ENCODE results near the gene SAMD14. TPM values are rescaled to one million over a fixed set of nuclear protein-coding genes. Genes with fewer than 3 reads are reported as not detected.
A peak's percentile ranks its signal among the peaks of the same experiment; 100 is the strongest.

SAMD14 gene
- total RNA-seq, 1 donor from 2014 or later = 2.3 TPM

DNA sequence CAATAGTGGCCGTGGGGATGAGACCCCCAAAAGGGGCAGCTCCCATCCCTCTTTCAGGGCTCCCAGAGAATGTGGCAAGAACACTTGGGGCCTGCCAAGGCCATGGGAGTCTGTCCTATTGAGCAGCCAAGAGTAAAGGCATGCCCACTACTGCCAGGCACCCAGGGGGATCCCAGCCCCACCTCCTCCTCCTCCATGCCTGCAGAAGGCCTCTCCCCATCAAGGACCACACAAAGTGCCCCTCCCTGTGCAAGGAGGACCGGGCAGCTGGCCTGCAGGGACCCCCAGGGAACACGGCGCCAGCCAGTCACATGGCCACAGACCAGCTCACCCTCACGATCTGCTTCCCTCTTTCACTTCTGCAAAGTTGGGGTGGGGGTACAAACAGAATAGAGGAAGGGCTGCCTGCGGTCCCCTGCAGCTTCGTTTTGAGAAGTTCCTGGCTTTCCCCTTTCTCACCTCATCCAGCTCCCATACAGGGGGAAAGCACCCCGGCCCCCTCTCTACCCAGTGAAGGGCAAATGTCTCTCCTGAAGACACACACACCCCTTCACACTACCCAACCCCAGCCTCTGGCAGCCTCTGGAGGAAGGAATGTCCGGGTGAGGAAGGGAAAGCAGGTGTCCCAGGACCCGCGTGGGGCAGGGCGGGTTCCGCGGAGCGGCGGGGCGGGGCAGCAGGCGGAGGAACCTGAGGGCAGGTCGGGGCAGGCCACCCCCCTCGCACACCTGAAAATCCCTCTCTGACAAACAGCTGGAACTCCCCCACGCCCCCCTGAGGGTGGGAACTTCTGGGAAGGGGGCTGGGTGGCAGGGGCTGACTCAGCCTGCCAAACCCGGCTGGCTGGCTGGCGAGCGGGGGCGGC lies 18.5 kb upstream of the SAMD14 start:
- DNase-seq (ENCODE audit: low read depth) = no peak

DNA sequence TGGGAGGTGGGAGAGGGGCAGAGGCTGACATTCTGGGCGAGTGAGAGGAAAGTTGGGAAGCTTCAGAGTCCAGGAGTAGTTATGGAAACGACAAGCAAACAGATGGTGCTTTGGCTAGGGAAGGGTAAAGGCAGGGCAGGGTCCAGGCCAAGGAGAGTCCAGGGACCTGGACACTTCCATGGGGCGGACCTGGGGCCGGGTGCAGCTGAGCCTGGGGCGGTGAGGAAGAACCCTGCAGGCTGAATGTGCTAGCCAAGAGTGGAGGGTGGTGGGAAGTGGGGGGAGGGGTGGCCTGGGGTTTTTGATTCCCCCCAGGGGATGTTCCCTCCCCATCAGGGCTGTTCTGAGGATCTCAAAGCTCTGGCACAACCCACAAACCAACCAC lies 17.9 kb upstream of the SAMD14 start:
- no peak for DNase-seq (ENCODE audit: low read depth)

- no peak for DNase-seq (ENCODE audit: low read depth)
Measured at GRCh38 chr17:50146927-50147665, 17.1 kb upstream of the SAMD14 start.

GRCh38 chr17:50146230-50146926 lies 16.4 kb upstream of the SAMD14 start:
- DNase-seq (ENCODE audit: low read depth) = no peak

DNA sequence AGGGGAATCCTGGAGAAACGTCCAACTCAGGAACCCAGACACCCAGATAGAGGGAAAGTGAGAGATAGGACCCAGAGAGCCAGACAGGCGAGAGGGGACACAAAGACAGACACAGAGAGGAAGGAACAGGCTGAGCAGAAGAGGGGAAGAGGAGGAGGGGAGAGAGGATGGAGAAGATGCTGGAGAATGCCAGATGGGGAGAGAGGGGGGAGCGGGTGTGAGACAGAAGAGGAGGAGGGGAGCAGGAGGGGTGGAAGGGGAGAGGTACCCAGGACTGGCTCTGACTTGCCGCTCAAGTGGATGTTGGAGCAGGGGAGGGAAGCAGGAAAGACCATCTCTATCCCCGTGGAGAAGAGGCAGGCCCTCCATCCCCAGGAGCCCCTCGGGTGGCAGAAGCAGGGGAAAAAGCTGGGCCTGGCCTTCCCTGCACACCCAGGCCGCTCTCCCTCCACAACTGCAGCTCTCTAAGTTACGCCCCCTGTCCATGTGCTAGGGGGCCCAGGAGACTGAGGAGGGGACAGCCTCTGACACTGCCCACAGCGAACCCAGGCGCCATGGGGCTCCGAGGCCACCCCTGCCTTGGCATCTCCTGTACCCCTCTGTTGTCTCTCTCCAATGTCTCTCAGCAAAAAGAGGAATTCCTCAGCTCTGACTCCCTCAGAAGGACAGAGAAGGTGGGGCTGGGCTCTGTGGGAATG lies 15.7 kb upstream of the SAMD14 start:
- no peak for DNase-seq (ENCODE audit: low read depth)

DNA sequence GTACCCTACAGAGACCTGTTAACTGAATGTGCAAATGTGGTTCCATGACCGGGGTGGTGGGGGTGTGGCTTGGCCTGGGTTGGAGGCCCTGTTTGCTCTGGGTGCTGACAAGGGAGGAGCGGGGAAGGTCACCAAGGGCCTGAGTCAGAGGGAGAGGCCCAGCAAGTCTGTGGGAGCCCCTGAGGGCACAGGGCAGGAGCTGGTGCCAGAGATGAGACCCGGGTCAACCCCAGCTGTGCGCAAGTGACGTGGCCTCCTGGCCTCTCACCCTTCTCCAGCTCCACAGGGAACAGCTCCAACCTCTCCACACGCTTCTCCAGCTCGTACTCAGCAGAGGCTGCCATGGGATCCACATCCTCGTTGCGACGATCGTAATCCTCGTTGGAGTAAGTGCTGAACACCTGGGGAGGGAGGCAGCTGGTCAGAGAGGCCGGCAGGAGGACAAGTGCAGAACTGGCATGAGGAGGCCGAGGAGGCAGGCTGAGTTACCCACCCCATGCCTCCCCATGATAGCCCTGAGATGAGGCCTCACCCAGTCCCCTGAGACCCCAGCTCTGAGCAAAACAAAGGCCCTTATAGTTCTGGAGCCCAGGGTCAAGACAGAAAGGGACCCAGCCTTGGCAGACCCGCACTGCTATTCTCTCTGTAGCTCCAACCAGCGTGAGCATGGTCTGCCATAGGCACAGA lies 15.0 kb upstream of the SAMD14 start:
- no peak for DNase-seq (ENCODE audit: low read depth)

- DNase-seq (ENCODE audit: low read depth) = no peak
Measured at GRCh38 chr17:50144355-50144754, 14.4 kb upstream of the SAMD14 start.

DNA sequence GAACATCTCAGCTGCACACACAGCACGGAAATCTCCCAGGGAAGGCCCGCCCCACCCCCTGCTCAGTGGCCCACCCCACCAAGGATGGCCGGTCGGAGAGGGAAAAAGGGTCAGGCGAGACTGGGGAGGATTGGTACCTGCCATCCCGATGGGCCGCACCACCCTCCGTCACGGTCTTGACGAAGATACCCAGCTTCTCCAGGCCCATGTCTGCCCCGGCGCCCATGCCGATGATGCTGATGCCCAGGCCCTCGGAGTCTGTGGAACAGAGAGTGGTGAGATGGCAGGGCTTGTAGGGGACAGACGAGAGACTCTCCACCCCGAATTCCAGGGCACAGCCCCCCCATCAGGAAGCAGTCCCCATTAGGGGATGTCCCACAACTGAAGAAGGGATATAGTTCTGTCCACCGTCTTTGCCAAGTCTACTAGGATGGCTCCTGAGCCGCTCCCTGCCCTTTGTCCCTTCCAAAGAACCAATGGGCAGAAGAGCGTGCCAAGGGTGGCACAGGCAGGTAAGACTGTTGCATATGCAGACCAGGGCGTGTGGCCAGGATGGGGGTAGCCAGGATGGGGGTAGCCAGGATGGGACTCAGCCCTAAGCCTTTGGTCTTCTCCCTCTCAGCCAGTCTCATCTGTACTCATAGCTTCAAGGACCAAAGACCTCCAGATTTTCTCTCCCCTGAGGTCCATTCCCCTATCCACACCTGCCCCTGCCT lies 13.7 kb upstream of the SAMD14 start:
- no peak for DNase-seq (ENCODE audit: low read depth)

- DNase-seq (ENCODE audit: low read depth) = no peak
Measured at GRCh38 chr17:50141745-50142110, 11.8 kb upstream of the SAMD14 start.

DNA sequence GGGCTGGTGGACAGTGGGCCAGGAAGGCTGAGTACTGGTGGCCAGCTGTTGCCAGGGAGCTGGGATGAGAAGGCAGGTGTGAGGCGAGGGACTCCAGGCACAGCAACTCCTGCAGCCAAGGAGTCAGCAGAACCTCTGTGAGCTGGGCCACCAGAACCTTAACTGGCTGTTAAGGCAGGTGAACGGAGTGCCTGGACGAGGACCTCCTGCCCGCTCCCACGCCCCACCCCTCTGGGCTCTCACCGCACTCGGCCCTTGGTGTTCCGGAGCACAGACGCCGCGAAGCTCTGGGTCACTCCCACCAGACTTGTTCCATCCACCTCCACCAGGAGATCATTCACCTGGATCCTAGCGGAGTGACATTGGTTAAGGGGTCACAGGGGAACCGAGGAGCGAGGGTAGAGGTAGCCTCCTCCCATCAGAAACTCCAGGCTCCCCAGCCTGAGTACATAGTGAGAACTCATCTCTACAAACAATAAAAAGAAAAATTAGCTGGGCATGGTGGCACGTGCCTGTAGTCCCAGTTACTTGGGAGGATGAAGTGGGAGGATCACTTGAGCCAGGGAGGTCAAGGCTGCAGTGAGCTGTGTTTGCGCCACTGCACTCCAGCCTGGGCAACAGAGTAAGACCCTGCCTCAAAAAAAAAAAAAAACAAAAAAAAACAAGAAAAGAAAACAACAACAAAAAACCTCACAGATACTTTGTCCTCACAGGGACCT lies 11.2 kb upstream of the SAMD14 start:
- DNase-seq (ENCODE audit: low read depth) = no peak

DNA sequence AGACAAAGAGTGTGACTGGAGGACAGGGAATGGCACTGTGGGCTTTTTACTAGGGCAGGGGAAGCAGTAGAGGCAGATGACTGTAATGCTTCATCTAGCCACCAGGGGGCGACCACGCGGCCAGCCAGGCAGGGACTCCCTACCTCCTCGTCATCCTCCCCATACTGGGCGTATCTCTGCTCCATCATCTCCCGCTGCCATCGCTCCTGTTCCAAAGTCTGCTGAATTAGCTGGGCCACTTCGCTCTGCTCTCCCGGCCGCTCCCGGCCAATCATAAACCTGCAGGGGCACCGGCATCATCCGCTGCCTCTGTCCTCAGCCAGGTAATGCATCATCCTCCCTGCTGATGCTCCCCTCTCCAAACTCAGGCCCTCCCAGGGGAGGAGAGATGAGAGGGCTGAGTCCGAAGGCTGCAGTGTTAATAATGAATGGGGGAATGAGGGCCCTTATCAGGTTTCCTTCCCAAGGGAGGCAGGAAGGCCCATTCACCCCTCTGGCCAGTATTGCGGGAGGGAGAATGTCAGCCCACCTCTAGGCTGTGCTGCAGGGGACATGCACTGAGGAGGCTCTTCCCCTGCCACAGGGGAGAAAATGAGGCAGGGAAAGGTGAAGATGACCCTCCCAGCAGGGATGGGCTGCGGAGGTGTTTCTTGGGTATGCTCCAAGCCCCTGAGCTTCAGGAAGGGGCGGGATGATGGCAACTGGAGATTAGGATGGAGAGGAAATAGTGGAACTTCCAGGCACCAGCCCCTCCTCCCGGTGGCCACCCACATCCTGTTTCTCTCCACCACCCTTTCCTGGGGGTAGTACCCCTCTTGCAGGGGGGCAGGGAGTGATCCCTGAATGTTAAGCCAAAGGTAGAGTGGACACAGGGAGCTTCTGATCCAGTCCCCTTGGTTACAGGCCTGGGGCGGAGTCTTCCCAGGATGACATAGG lies 10.3 kb upstream of the SAMD14 start:
- peak; percentile 42 for DNase-seq (ENCODE audit: low read depth)

- DNase-seq (ENCODE audit: low read depth) = no peak
Measured at GRCh38 chr17:50139185-50139783, 9.3 kb upstream of the SAMD14 start.

DNA sequence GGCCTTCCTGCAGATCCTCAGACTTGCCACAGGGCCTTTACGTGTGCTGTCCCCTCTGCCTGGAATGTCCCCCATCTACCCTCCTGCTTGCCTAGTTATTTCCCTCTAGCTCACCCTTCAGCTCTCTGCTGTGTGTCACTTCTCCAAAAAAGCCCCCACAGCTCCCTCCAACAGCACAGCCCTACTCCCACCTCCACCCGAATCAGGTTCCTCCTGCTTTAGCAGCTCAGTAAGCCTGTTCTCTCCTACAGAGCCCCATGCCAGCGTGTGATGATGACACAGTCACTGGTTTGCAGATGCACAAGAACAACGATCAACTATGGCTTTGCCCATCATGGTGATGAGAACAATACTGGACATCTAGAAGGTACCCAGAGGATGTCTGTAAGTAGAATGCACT lies 7.1 kb upstream of the SAMD14 start:
- DNase-seq (ENCODE audit: low read depth) = no peak

- DNase-seq (ENCODE audit: low read depth) = no peak
Measured at GRCh38 chr17:50136096-50136687, 6.2 kb upstream of the SAMD14 start.

DNA sequence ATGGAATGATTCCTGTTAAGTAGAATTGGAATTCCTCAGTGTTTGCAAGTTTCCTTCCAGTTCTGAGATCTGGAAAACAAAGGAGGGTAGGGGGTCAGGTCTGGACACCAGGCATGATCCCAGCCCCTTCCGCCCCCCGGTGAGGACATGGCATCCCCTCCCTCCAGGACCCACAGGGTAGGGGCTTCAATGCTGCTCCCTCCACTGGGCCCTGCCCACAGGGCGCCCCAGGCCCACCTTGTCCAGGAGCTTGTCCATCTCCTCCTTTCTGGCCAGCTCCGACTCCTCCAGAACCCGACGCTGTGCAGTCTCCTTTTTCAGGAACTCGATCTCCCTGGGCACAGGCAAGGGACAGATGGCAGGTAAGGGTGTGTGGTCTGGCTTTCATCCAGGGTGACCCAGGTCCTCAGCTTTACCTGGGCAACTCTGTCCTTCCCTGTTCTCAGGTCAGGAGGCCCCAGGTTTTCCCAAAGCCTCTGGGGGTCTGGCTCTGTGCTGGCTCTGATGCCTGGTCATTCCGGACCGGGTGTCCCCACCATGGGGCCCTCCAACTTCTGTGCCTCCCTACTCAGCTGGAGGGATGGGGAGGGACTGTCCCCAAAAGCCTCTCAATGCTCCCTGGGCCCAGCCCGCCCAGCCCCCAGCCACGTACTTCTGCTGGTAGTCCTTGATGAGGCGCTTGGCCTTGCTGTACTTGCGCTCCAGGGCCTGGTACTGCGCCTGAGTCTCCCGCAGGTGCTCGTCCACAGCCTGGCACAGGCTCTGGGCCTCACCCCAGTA lies 5.5 kb upstream of the SAMD14 start:
- peak; percentile 39 for DNase-seq (ENCODE audit: low read depth)

DNA sequence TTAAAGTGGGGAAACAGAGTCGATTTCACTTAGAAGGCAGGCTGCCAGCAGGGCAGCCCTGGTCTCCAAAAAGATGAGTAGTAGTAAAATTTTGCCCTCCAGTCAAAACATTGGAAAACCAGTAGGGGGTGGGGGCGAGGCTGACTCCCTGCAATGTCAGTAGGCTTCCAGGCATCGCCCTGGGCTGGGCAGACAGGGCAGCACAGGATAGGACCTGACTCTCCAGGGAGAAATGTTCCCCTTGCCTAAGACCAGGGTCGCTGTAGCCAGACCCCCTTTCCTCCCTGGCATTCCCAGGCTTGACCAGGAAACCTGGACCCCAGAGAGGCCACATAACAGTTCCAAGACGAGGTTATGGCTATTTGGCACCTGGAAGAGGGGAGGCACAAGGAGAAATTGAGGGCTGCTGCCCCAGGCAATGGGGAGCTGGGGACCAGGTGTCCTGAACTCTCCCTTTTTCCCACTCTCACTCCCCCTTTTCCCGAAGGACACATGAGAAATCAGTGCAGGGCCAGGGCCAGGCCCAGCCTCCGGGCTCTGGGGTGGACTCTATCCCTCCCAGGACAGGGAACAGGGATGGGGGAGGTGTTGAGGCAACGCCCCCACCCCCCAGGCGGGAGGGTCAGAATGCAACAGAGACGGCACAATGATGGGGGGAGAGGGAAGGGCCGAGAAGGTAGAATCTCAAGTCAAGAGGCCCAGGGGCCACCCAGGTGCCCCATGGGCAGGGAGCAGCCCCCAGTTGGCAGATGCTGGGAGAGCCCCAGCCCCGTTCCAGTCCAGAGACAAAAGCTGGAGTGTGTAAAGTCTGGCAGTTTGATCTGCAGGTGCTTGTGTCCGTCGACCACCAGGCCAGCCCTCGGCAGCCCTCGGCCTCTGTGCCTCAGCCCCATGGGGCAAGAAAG lies 4.5 kb upstream of the SAMD14 start:
- DNase-seq (ENCODE audit: low read depth) = no peak

All from renal cortical epithelial cell (primary cell).